GM21723 (cell line): Measurements from ENCODE around the gene SLC25A13.
A peak's percentile ranks its signal among the peaks of the same experiment; 100 is the strongest.

ENCODE experiments used
- ATAC-seq: cut with Tn5 transposase; IDR thresholded peaks from one replicate; pipeline ENCODE4 v1.9.1; 2021; ENCODE audit warnings: mild to moderate bottlenecking, moderate library complexity; ENCODE audit not compliant: unreplicated experiment

Gene SLC25A13

GRCh38 chr7:96211954-96212353 lies 109.9 kb downstream of the SLC25A13 start:
- ATAC-seq = no peak

GRCh38 chr7:96205665-96206064 lies 116.2 kb downstream of the SLC25A13 start:
- no peak for ATAC-seq

- no peak for ATAC-seq
These were observed 117.3 kb downstream of the SLC25A13 start for GRCh38 chr7:96204601-96205000.

- ATAC-seq = no peak
These were observed 118.1 kb downstream of the SLC25A13 start for GRCh38 chr7:96203786-96204185.

GRCh38 chr7:96202102-96202501 lies 119.8 kb downstream of the SLC25A13 start:
- no peak for ATAC-seq

- ATAC-seq = no peak
These were observed 121.2 kb downstream of the SLC25A13 start for GRCh38 chr7:96200740-96201139.

GRCh38 chr7:96199421-96199820 lies 122.5 kb downstream of the SLC25A13 start:
- no peak for ATAC-seq

GRCh38 chr7:96198047-96198636 lies 123.8 kb downstream of the SLC25A13 start:
- ATAC-seq = no peak

GRCh38 chr7:96196676-96197075 lies 125.2 kb downstream of the SLC25A13 start:
- ATAC-seq = no peak

- ATAC-seq = no peak
These were observed 132.6 kb downstream of the SLC25A13 start for GRCh38 chr7:96189129-96189820.

GRCh38 chr7:96188591-96188991 lies 133.3 kb downstream of the SLC25A13 start:
- no peak for ATAC-seq

GRCh38 chr7:96188174-96188581 lies 133.7 kb downstream of the SLC25A13 start:
- ATAC-seq = no peak

GRCh38 chr7:96187735-96188134 lies 134.2 kb downstream of the SLC25A13 start:
- ATAC-seq = no peak

- no peak for ATAC-seq
These were observed 137.1 kb downstream of the SLC25A13 start for GRCh38 chr7:96184783-96185182.

GRCh38 chr7:96183163-96183670 lies 138.7 kb downstream of the SLC25A13 start:
- ATAC-seq = no peak

- ATAC-seq = peak; percentile 87
These were observed 139.3 kb downstream of the SLC25A13 start for GRCh38 chr7:96182424-96183158.

- ATAC-seq = no peak
These were observed 140.7 kb downstream of the SLC25A13 start for GRCh38 chr7:96181174-96181573.

GRCh38 chr7:96179837-96180236 lies 142.1 kb downstream of the SLC25A13 start:
- no peak for ATAC-seq

- no peak for ATAC-seq
These were observed 142.6 kb downstream of the SLC25A13 start for GRCh38 chr7:96179341-96179740.

- no peak for ATAC-seq
These were observed 143.3 kb downstream of the SLC25A13 start for GRCh38 chr7:96178581-96178980.

GRCh38 chr7:96177353-96177752 lies 144.5 kb downstream of the SLC25A13 start:
- ATAC-seq = no peak

GRCh38 chr7:96174812-96175211 lies 147.1 kb downstream of the SLC25A13 start:
- ATAC-seq = no peak
